ENCODE results near the gene TENT5C.

DNA sequence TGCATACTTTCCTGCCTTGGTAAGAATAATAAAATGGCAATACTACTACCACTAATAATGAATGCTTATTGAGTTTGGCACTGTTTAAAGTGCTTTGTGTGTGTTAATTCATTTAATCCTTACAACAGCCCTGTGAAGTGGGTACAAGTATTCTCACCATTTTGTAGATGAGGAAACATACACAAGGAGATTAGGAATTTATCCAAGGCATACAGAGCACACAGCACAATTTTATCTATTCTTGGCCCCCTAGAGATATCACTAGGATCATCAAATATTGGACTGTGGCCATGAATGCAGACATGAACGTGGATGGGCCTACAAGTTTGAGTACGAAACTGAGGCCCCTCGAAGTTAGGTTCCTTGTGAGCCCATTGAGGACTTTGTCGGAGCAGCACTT, 39.5 kb downstream of the TENT5C start:
- TF ChIP-seq, protein P1, sequence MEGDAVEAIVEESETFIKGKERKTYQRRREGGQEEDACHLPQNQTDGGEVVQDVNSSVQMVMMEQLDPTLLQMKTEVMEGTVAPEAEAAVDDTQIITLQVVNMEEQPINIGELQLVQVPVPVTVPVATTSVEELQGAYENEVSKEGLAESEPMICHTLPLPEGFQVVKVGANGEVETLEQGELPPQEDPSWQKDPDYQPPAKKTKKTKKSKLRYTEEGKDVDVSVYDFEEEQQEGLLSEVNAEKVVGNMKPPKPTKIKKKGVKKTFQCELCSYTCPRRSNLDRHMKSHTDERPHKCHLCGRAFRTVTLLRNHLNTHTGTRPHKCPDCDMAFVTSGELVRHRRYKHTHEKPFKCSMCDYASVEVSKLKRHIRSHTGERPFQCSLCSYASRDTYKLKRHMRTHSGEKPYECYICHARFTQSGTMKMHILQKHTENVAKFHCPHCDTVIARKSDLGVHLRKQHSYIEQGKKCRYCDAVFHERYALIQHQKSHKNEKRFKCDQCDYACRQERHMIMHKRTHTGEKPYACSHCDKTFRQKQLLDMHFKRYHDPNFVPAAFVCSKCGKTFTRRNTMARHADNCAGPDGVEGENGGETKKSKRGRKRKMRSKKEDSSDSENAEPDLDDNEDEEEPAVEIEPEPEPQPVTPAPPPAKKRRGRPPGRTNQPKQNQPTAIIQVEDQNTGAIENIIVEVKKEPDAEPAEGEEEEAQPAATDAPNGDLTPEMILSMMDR (IDR thresholded peaks at IDR 0.05) = no peak
- TF ChIP-seq POLR2A (IDR thresholded peaks at IDR 0.05) = no peak
